HG03457 (cell line): ENCODE results near the gene PRR19.

ENCODE experiments used
- ATAC-seq: cut with Tn5 transposase; IDR thresholded peaks from one replicate; pipeline ENCODE4 v1.9.1; 2021; ENCODE audit warnings: moderate number of reproducible peaks; ENCODE audit not compliant: unreplicated experiment

The PRR19 gene

DNA sequence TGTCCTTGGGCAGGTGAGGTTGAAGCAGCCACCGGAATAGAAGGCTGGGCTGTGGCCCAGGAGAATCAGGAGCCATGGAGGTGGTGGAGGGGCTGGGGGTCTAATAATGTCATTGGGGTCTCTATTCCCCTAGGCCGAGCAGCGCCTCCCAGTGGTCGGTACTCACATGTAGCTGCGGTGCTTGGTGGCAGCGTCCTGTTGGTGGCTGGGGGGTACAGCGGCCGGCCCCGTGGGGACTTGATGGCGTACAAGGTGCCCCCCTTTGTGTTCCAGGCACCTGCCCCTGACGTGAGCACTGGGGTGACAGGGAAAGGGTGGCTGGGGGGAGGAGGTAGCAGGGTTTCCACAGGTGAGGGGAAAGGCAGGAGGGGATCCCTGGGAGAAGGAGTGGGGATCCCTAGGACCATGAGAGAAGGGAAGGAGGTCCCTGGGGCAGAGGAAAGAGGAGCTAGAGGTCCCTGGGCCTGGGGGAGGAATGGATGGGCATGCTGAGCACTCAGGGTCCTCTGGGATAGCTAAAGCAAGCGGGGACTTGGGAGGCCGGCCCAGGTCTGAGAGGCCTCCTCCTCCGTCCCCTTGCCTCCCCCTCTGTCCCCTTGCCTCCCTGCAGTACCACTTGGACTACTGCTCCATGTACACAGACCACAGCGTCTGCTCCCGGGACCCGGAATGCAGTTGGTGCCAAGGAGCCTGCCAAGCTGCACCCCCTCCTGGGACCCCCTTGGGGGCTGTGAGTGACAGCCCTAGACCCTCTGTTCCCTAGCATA, 41.6 kb downstream of the PRR19 start:
- ATAC-seq, result no peak

DNA sequence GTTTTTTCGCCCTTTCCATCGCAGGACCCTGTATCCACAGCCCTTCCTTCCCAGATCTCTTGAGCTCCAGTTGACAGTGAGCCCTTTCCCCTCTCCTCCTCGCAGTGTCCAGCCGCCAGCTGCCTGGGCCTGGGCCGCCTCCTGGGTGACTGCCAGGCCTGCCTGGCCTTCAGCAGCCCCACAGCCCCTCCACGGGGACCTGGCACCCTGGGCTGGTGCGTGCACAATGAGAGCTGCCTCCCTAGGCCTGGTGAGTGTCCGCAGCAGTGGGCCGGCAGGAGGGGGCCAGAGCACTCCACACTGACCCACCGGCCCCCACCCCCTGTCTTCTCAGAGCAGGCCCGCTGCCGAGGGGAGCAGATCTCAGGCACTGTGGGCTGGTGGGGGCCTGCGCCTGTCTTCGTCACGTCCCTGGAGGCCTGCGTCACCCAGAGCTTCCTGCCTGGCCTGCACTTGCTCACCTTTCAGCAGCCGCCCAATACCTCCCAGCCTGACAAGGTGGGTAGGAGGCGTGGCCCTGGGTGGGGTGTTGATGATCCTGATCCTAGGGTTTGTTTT, 42.5 kb downstream of the PRR19 start:
- no peak for ATAC-seq

DNA sequence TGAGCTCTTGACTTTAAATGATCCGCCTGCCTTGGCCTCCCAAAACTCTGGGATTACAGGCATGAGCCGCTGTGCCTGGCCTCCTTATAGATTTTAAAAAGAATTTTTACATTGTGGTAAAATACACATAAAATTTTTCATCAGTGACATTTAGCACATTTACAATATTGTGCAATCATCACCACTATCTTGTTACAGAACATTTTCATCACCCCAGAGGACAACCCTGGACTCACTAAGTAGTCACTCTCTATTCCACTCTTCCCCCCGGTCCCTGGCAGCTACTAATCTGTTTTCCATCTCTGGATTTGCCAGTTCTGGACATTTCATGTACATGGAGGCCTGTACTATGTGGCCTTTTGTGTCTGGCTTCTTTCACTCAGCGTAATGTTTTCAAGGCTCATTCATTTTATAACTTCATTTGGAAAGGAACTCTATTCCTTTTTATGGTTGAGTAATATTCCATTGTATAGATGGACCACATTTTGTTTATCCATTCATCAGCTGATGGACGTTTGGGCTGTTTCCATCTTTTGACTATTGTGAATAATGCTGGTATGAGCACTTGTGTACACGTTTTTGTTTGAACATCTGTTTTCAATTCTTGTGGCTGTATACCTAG, 43.4 kb downstream of the PRR19 start:
- no peak for ATAC-seq

DNA sequence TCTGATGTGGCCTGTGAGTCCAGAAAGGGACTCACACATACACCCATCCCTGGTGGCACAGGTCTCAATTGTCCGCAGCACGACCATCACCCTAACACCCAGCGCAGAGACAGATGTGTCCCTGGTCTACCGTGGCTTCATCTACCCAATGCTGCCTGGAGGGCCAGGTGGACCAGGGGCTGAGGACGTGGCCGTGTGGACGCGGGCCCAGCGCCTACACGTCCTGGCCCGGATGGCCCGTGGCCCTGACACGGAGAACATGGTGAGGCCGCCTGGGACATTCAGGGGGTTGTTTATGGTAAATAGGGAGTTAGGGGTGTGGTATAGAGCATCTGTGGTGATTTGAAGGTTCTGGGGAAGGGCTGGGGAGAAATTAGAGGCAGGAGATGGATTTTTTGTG, 46.3 kb downstream of the PRR19 start:
- no peak for ATAC-seq

DNA sequence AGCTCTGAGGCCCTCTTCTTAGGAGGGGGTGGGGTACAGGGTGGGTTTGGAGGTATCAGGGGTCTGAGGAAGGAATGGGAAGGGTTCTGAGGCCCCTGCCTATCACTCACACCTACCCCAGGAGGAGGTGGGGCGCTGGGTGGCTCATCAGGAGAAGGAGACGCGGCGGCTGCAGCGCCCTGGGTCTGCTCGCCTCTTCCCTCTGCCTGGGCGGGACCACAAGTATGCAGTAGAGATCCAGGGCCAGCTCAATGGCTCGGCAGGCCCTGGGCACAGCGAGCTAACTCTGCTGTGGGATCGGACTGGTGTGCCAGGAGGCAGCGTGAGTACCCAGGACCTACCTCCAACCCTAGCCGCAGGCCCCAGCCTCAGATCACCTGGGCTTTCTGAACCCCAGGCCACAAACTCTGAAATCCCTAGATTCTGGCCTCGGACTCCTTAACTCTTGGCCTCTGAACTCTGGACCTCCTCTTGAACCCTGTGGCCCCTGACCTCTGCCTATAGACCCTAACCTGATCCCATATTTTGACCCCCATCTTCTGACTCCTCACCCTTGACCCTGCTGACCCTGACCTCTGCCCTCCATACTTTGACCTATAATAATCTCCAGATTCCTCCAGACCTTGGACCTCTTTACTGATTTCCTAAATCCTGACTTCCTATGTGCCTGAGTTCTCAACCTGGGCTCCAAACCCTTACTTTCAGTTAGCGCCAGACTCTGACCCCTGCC, 47.6 kb downstream of the PRR19 start:
- ATAC-seq, result no peak

DNA sequence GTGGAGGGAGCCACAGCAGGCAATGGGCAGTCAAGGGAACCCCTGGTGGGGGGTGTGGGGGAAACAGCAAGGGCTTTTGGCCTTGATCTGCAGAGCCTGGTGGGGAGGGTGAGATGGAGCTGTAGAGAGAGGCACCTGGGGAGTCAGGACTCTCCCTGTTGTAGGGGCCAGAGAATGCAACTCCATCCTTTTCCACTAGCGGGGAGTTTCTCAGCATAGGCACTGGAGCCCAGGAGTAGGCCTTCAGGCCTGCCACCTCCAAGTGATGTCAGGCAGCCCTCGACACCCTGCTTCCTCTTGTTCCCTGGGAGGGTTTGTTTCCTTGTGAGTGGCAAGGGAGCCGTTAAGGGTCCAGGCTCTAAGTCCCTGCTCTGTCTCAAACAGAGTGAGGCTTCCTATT, 48.5 kb downstream of the PRR19 start:
- no peak for ATAC-seq

DNA sequence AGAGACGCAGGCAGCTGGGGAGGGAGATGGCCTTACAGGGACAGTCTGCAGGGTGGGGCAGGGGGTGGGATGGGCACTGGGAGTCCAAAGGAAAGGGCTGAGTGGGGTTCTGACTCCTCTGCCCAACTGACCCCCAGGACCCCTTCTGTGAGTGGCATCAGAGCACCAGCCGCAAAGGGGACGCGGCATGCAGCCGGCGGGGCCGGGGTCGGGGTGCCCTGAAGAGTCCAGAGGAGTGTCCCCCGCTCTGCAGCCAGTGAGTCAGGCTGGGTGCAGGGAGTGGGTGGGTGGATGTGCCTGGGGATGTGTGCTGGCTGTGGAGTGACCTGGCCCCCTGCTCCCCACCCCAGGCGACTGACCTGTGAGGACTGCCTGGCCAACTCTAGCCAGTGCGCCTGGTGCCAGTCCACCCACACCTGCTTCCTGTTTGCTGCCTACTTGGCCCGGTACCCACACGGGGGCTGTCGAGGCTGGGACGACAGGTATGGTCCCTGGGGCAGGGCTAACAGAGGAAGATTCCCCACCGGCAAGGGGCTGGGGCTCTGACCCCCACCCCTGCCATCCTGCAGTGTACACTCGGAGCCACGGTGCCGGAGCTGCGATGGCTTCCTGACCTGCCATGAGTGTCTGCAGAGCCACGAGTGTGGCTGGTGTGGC, 49.3 kb downstream of the PRR19 start:
- no peak for ATAC-seq

DNA sequence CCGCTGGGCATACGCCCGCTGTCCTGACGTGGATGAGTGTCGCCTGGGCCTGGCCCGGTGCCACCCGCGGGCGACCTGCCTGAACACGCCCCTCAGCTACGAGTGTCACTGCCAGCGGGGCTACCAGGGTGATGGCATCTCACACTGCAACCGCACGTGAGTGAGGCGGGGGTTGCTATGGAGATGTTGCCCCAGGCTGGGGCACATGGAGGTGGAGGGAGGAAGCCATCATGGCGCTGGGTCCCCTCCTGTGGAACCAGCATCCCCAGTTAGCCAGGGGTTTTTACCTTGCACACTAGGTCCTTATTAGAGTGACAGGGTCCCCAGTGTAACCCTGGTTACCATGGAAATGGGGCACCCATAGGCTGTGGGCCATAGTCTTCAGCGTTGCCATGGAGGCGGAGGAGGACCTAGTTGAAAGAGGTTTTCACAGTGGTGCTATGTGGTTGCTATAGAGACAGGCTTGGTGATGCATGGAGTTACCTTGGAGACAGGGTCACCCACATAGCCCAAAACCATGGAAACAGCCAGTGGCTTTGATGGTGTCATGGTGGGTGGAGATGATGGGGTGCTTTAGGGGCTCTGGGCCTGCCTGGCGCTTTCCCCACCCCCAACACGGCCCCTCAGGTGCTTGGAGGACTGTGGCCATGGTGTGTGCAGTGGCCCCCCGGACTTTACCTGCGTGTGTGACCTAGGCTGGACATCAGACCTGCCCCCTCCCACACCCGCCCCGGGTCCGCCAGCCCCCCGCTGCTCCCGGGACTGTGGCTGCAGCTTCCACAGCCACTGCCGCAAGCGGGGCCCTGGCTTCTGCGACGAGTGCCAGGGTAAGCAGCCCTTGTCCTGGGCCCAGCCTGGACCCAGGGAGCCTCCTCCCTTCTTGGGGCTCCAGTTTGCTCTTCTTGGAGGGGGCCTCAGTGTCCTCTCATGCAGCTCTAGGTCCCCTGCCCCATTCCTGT, 50.6 kb downstream of the PRR19 start:
- ATAC-seq, result no peak

DNA sequence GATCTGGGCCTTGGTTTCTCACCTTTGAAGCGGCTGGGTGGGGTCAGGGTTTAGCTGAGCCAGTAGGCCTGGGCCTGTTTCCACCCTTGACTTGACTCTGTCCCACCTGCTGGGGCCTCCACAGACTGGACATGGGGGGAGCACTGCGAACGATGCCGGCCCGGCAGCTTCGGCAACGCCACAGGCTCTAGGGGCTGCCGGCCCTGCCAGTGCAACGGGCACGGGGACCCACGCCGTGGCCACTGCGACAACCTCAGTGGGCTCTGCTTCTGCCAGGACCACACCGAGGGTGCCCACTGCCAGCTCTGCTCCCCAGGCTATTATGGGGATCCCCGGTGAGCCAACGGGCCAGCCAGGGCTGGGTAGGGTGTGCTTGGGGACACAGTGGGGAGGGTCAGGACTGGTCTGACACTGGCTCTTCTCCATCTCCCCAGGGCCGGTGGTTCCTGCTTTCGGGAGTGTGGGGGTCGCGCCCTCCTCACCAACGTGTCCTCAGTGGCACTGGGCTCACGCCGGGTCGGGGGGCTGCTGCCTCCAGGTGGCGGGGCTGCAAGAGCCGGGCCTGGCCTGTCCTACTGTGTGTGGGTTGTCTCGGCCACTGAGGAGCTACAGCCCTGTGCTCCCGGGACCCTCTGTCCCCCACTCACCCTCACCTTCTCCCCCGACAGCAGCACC, 51.5 kb downstream of the PRR19 start:
- ATAC-seq, result no peak

DNA sequence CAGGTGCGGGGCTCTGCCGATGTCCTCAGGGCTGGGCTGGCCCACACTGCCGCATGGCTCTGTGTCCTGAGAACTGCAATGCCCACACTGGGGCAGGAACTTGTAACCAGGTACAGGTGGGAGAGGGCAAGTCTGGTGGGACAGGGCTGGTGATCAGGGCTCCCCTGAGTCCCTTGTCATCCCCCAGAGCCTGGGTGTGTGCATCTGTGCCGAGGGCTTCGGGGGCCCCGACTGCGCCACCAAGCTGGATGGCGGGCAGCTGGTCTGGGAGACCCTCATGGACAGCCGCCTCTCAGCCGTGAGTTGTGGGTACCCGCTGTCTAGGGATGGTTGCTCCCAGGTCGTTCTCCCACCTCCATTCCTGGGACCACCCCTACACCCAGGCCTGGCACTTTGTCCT, 54.0 kb downstream of the PRR19 start:
- ATAC-seq, result no peak

DNA sequence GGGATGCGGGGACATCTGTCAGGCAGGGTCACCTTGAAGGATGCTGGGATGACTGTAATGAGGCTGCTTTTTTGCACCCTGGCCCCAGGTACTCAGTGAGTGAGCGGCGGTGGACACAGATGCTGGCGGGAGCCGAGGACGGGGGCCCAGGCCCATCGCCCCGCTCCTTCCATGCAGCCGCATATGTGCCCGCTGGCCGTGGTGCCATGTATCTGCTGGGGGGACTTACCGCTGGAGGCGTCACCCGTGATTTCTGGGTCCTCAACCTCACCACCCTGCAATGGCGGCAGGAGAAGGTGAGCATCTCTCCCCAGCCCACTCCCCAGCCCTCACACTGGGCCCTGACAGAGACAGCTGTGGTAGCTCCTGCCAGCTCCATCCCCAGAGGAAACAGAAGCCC, 54.8 kb downstream of the PRR19 start:
- no peak for ATAC-seq

DNA sequence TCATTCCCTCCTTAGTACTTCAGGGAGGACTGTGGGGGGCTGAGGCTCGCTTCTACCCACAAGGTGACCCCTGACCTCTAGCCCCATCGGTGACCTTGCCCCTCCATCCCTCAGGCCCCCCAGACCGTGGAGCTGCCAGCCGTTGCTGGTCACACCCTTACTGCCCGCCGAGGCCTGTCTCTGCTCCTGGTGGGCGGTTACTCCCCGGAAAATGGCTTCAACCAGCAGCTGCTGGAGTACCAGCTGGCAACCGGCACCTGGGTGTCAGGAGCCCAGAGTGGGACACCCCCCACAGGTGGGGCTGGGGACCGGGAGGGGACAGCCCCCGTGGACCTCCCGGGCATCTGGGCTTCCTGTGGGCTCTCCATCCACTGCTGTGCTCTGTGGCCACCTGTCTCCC, 55.4 kb downstream of the PRR19 start:
- no peak for ATAC-seq
